C4-2B (cell line): Measurements from ENCODE around the gene CYTH4.

ENCODE experiments used
- H3K27ac ChIP-seq: fragments of 450-650 bp; 2 replicates; pipeline ENCODE4 v1.5.1; 2017
- ZFX ChIP-seq: fragments of 450-650 bp; IDR thresholded peaks from 2 replicates; pipeline ENCODE4 v1.6.1; 2017
- TF ChIP-seq, protein P1 (sequence below): fragments of 450-650 bp; conservative IDR thresholded peaks from 2 replicates; pipeline ENCODE4 v1.5.1; 2017; ENCODE audit warnings: mild to moderate bottlenecking

The CYTH4 gene

GRCh38 chr22:37358386-37358785, 76.1 kb downstream of the CYTH4 start:
- no peak overlapping the region for H3K27ac ChIP-seq
- TF ChIP-seq, protein P1, sequence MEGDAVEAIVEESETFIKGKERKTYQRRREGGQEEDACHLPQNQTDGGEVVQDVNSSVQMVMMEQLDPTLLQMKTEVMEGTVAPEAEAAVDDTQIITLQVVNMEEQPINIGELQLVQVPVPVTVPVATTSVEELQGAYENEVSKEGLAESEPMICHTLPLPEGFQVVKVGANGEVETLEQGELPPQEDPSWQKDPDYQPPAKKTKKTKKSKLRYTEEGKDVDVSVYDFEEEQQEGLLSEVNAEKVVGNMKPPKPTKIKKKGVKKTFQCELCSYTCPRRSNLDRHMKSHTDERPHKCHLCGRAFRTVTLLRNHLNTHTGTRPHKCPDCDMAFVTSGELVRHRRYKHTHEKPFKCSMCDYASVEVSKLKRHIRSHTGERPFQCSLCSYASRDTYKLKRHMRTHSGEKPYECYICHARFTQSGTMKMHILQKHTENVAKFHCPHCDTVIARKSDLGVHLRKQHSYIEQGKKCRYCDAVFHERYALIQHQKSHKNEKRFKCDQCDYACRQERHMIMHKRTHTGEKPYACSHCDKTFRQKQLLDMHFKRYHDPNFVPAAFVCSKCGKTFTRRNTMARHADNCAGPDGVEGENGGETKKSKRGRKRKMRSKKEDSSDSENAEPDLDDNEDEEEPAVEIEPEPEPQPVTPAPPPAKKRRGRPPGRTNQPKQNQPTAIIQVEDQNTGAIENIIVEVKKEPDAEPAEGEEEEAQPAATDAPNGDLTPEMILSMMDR = no peak
- no peak for TF ChIP-seq ZFX

DNA sequence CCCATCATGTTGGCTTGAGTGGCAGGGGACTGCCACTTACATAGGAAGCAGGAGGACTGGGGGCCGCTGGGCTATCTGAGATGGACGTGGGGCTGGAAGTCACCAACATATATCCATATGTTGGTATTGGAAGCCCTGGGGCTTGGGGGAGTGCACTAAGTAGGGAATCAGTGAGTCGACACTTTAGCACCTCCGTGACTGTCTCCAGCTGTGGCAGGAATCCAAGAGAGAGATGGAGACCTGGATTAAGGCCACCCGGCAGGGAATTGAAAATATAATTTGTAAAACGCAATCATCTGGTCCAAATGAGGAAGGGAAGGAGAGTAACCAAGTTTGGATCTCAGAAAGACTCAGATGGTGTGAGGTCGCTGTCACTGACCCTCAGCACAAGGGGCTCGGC, 76.6 kb downstream of the CYTH4 start:
- H3K27ac ChIP-seq = no peak overlapping the region
- TF ChIP-seq ZFX = no peak
- TF ChIP-seq, protein P1 = no peak

GRCh38 chr22:37362621-37363020, 80.3 kb downstream of the CYTH4 start:
- TF ChIP-seq ZFX = no peak
- TF ChIP-seq, protein P1 = no peak
- no peak overlapping the region for H3K27ac ChIP-seq

- H3K27ac ChIP-seq = no peak overlapping the region
- no peak for TF ChIP-seq ZFX
- TF ChIP-seq, protein P1 = no peak
Measured at GRCh38 chr22:37363261-37363992, 81.1 kb downstream of the CYTH4 start.
